Measurements from ENCODE around the gene DOK4.

- TF ChIP-seq POLR2A (IDR thresholded peaks at IDR 0.05; ENCODE audit: extremely low read depth, insufficient read length) (peak; percentile 96), CTCF (IDR thresholded peaks at IDR 0.05; ENCODE audit: low read depth, low read length) (peak; percentile 75), MAX (IDR thresholded peaks at IDR 0.05; ENCODE audit: low read depth, low read length) (peak; percentile 53; the same call in 1 of the 2 replicates), MYC (IDR thresholded peaks at IDR 0.05; ENCODE audit: low read depth, low read length) (peak; percentile 55)
Observed at GRCh38 chr16:57462209-57462977, 23.9 kb downstream of the DOK4 start, which contains the start of gene POLR2C.

All from NB4 (cell line).